ENCODE data around the gene VPS8.

DNA sequence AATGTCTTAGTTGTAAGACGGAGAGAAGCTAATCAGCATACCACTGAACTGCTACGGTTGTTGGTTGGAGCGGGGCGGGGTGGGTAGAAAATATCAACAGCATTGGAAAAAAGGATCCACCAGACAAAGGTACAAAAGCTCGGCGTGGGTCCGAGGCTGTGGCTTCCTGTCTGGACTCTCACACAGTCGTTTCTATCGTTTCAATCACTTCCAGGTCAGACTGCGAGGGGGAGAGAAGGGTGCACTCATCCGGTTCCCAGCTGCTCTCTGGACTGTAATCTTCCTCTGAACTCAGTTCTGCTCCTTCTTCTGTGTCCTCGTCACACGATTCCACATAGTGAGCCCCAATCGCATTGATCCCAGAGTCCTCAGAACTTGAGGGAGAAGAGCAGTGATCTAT, 270.9 kb downstream of the VPS8 start:
- TF ChIP-seq ZNF311 (tag by site-specific recombination; IDR thresholded peaks at IDR 0.05; ENCODE audit: borderline replicate concordance) (no peak), ZNF157 (tag by site-specific recombination; IDR thresholded peaks at IDR 0.05) (no peak), ZNF791 (tag by site-specific recombination; IDR thresholded peaks at IDR 0.05) (no peak), ZBTB20 (tag by site-specific recombination; IDR thresholded peaks at IDR 0.05) (no peak), ZNF146 (tag by site-specific recombination; IDR thresholded peaks at IDR 0.05) (no peak), ZNF362 (tag by site-specific recombination; IDR thresholded peaks at IDR 0.05) (no peak), SETDB1 (IDR thresholded peaks at IDR 0.05; ENCODE audit: insufficient read length, low read length) (no peak)
- TF ChIP-seq, protein P1, sequence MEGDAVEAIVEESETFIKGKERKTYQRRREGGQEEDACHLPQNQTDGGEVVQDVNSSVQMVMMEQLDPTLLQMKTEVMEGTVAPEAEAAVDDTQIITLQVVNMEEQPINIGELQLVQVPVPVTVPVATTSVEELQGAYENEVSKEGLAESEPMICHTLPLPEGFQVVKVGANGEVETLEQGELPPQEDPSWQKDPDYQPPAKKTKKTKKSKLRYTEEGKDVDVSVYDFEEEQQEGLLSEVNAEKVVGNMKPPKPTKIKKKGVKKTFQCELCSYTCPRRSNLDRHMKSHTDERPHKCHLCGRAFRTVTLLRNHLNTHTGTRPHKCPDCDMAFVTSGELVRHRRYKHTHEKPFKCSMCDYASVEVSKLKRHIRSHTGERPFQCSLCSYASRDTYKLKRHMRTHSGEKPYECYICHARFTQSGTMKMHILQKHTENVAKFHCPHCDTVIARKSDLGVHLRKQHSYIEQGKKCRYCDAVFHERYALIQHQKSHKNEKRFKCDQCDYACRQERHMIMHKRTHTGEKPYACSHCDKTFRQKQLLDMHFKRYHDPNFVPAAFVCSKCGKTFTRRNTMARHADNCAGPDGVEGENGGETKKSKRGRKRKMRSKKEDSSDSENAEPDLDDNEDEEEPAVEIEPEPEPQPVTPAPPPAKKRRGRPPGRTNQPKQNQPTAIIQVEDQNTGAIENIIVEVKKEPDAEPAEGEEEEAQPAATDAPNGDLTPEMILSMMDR (tag by site-specific recombination; IDR thresholded peaks at IDR 0.05), result no peak

Measured in HEK293 (cell line).